ENCODE results near the gene GFI1B.

DNA sequence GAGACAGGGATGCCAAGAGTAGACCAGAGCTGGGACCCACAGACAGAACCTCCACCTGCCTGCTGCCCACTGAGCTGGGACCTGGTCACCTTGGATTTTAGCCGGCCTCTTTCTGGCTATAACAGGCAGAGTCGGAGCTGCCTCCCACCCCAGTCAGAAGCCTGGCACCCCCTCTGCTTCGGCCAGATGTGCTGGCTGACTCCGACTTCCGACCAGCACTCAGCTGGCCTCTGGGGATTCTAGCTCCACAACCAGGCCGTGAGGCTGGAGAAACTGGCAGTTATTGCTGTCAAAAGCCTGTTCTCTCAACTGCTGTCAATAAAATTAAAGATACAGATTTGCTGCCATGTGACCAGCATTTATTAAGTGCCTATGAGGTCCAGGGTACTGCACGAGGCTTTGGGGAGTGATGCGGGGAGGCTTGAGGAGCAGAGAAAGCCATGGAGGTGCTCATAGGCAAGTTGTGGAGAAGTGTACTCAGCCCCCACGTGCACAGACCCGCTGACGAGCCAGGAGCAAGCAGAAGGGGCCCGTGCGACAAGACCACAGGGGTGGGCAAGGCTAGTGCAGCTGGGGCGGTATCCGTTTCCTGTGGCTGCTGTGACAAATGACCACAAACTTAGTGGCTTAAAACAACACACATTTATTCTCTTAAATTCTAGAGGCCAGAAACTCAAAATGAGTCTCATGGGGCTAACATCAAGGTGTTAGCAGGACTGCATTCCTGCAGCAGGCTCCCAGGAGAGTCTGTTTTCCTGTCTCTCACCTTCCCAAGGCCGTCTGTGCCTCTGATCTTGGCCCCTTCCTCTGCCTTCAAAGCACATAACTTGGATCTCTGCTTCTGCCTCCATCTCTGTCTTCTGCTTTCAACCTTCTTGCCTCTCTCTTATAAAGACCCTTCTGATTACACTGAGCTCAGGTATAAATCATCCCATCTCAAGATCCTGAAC lies 13.1 kb downstream of the GFI1B start:
- TF ChIP-seq, protein P1, sequence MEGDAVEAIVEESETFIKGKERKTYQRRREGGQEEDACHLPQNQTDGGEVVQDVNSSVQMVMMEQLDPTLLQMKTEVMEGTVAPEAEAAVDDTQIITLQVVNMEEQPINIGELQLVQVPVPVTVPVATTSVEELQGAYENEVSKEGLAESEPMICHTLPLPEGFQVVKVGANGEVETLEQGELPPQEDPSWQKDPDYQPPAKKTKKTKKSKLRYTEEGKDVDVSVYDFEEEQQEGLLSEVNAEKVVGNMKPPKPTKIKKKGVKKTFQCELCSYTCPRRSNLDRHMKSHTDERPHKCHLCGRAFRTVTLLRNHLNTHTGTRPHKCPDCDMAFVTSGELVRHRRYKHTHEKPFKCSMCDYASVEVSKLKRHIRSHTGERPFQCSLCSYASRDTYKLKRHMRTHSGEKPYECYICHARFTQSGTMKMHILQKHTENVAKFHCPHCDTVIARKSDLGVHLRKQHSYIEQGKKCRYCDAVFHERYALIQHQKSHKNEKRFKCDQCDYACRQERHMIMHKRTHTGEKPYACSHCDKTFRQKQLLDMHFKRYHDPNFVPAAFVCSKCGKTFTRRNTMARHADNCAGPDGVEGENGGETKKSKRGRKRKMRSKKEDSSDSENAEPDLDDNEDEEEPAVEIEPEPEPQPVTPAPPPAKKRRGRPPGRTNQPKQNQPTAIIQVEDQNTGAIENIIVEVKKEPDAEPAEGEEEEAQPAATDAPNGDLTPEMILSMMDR (IDR thresholded peaks at IDR 0.05 in 4 of 5, conservative IDR thresholded peaks at IDR 0.05 in 1 of 5): no peak
- TF ChIP-seq POLR2A (IDR thresholded peaks at IDR 0.05): no peak
